HepG2 (cell line): ENCODE measurements around the gene WNT9A.

Experiments used
- CTCF ChIP-seq: sonication (generic); formaldehyde crosslinking; IDR thresholded peaks from 2 replicates; pipeline ENCODE4 v1.5.0; 2020; ENCODE audit warnings: mild to moderate bottlenecking, missing genetic modification reagents, moderate library complexity
- EP300 ChIP-seq, 3 experiments: sonication (generic) in 1 of 3; formaldehyde crosslinking in 1 of 3; IDR thresholded peaks; 2 replicates each; pipeline versions ENCODE4 v1.5.1 to v1.6.1; 2011 to 2020; ENCODE audit warnings: low read depth in 2 of 3, low read length in 2 of 3, borderline replicate concordance in 1 of 3, improper control_type of control experiment in 1 of 3, mild to moderate bottlenecking in 1 of 3, missing genetic modification reagents in 1 of 3, moderate library complexity in 1 of 3
- PHF8 ChIP-seq: sonication (generic); formaldehyde crosslinking; IDR thresholded peaks from 2 replicates; pipeline ENCODE4 v1.5.0; 2020; ENCODE audit warnings: missing genetic modification reagents
- PLSCR1 ChIP-seq: sonication (generic); formaldehyde crosslinking; IDR thresholded peaks from 2 replicates; pipeline ENCODE4 v1.5.0; 2020; ENCODE audit warnings: missing genetic modification reagents, mild to moderate bottlenecking, borderline replicate concordance
- POLR2A ChIP-seq, 2 experiments: IDR thresholded peaks; 2 replicates each; pipeline ENCODE4 v1.6.1; 2011; ENCODE audit warnings: low read depth in 2 of 2, low read length in 2 of 2, mild to moderate bottlenecking in 1 of 2, moderate library complexity in 1 of 2; ENCODE audit not compliant: insufficient read depth in 1 of 2
- RAD51 ChIP-seq: fragments of 450-650 bp; IDR thresholded peaks from 2 replicates; pipeline ENCODE4 v1.6.1; 2016; ENCODE audit warnings: borderline replicate concordance
- TCF7 ChIP-seq: sonication (generic); IDR thresholded peaks from 2 replicates; pipeline ENCODE4 v1.6.1; 2016; ENCODE audit warnings: antibody characterized with exemption, low read depth
- TIGD3 ChIP-seq: sonication (generic); formaldehyde crosslinking; IDR thresholded peaks from 2 replicates; pipeline ENCODE4 v1.5.1; 2020; ENCODE audit warnings: mild to moderate bottlenecking, missing genetic modification reagents, borderline replicate concordance
- YY1 ChIP-seq: IDR thresholded peaks from 2 replicates; pipeline ENCODE4 v1.6.1; 2011; ENCODE audit warnings: low read length, low read depth, moderate library complexity, mild to moderate bottlenecking; ENCODE audit not compliant: insufficient read depth, insufficient replicate concordance
- ZNF549 ChIP-seq: sonication (generic); formaldehyde crosslinking; IDR thresholded peaks from 2 replicates; pipeline ENCODE4 v1.5.0; 2020; ENCODE audit warnings: missing genetic modification reagents
- ZNF747 ChIP-seq: sonication (generic); formaldehyde crosslinking; IDR thresholded peaks from 2 replicates; pipeline ENCODE4 v1.8.1; 2023; ENCODE audit warnings: missing genetic modification reagents, mild to moderate bottlenecking, borderline replicate concordance

- TF ChIP-seq YY1 (no peak), TCF7 (no peak), PLSCR1 (no peak), PHF8 (CRISPR knock-in tag) (no peak), CTCF (CRISPR knock-in tag) (no peak), POLR2A (IDR thresholded peaks at IDR 0.05; ENCODE audit: insufficient read depth in 1 of 2, low read depth in 2 of 2, low read length in 2 of 2) (no peak), ZNF549 (no peak), TIGD3 (no peak), RAD51 (no peak), ZNF747 (CRISPR knock-in tag) (no peak), EP300 (IDR thresholded peaks at IDR 0.05; ENCODE audit: low read depth in 2 of 2, low read length in 2 of 2) (no peak), EP300 (CRISPR knock-in tag; IDR thresholded peaks at IDR 0.05; ENCODE audit: borderline replicate concordance) (no peak)
Observed at GRCh38 chr1:227959325-227959860, 11.7 kb upstream of the WNT9A start.
